IMR-90 (cell line): ENCODE results near the gene ITGB5. TPM values are rescaled to one million over a fixed set of nuclear protein-coding genes. Genes with fewer than 3 reads are reported as not detected.
A peak's percentile ranks its signal among the peaks of the same experiment; 100 is the strongest.

ENCODE experiments used
- ATAC-seq: fragments of 200-7000 bp; cut with Tn5 transposase; 2 replicates; pipeline ENCODE4 v1.9.1; 2020; ENCODE audit warnings: low read depth, mild to moderate bottlenecking, moderate library complexity
- BruUV-seq: library from RNA; stranded (reverse); fragments of 400-500 nt; replicated peaks from 2 replicates; lab custom pipeline; 2021; lab: Mats Ljungman, UMichigan
- CTCF ChIA-PET: fragments of 300-600 bp; formaldehyde crosslinking; extraction: SDS; loops from one replicate; lab custom pipeline; 2021; ENCODE audit warnings: antibody characterized with exemption; lab: Yijun Ruan, JAX
- POLR2A ChIA-PET: fragments of 300-600 bp; sonication (Branson Sonifier 250); formaldehyde crosslinking; loops from one replicate; lab custom pipeline; 2022; ENCODE audit warnings: antibody characterized with exemption; ENCODE audit not compliant: unreplicated experiment; lab: Charles Lee
- DNase-seq: peaks from one replicate; pipeline ENCODE4 v3.0.0; 2013
- H2AFZ ChIP-seq: replicated peaks from 2 replicates; pipeline ENCODE3; 2013; ENCODE audit warnings: low read length, mild to moderate bottlenecking; ENCODE audit not compliant: poor library complexity
- H2AK5ac ChIP-seq: 2 replicates; pipeline ENCODE4 v1.6.1; 2013; ENCODE audit warnings: low read depth, low read length, inconsistent platforms
- H2AK9ac ChIP-seq: replicated peaks from 2 replicates; pipeline ENCODE3; 2013; ENCODE audit warnings: mild to moderate bottlenecking, low read depth, low read length, moderate library complexity; ENCODE audit not compliant: poor library complexity
- H2BK120ac ChIP-seq: 2 replicates; pipeline ENCODE4 v1.6.1; 2013; ENCODE audit warnings: low read depth, low read length, inconsistent platforms
- H2BK15ac ChIP-seq: 3 replicates; pipeline ENCODE4 v1.6.1; 2013; ENCODE audit warnings: low read depth, low read length, inconsistent platforms
- H2BK20ac ChIP-seq: 2 replicates; pipeline ENCODE4 v1.6.1; 2013; ENCODE audit warnings: low read depth, mild to moderate bottlenecking, inconsistent platforms, low read length, moderate library complexity
- H2BK5ac ChIP-seq: 2 replicates; pipeline ENCODE4 v1.6.1; 2013; ENCODE audit warnings: mild to moderate bottlenecking, low read depth, low read length, inconsistent platforms; ENCODE audit not compliant: poor library complexity, severe bottlenecking
- H3K14ac ChIP-seq: replicated peaks from 2 replicates; pipeline ENCODE4 v1.6.1; 2013; ENCODE audit warnings: low read depth, low read length, inconsistent platforms
- H3K18ac ChIP-seq: 2 replicates; pipeline ENCODE4 v1.6.1; 2013; ENCODE audit warnings: low read depth, low read length, control low read depth
- H3K23ac ChIP-seq: 2 replicates; pipeline ENCODE4 v1.6.1; 2013; ENCODE audit warnings: low read depth, low read length, inconsistent platforms
- H3K27ac ChIP-seq: 2 replicates; pipeline ENCODE4 v1.5.1; 2013; ENCODE audit warnings: mild to moderate bottlenecking, control low read depth, low read length; ENCODE audit not compliant: insufficient read depth
- H3K27me3 ChIP-seq: 2 replicates; pipeline ENCODE4 v1.6.1; 2013; ENCODE audit warnings: low read length; ENCODE audit not compliant: control insufficient read depth, insufficient read depth
- H3K36me3 ChIP-seq: 2 replicates; pipeline ENCODE4 v1.6.1; 2013; ENCODE audit warnings: low read length, mixed read lengths; ENCODE audit not compliant: control insufficient read depth, insufficient read depth
- H3K4ac ChIP-seq: 2 replicates; pipeline ENCODE4 v1.6.1; 2013; ENCODE audit warnings: low read depth, low read length, inconsistent platforms
- H3K4me1 ChIP-seq: 2 replicates; pipeline ENCODE4 v1.6.1; 2013; ENCODE audit warnings: low read length, mixed read lengths; ENCODE audit not compliant: control insufficient read depth, insufficient read depth
- H3K4me2 ChIP-seq: 2 replicates; pipeline ENCODE4 v1.6.1; 2013; ENCODE audit warnings: low read depth, mild to moderate bottlenecking, control low read depth, low read length, moderate library complexity
- H3K4me3 ChIP-seq: 2 replicates; pipeline ENCODE4 v1.5.1; 2013; ENCODE audit warnings: low read depth, mild to moderate bottlenecking, control low read depth, low read length, moderate library complexity; ENCODE audit not compliant: insufficient read depth
- H3K56ac ChIP-seq: 2 replicates; pipeline ENCODE4 v1.6.1; 2013; ENCODE audit warnings: low read length, inconsistent platforms; ENCODE audit not compliant: insufficient read depth; ENCODE audit errors: extremely low read depth
- H3K79me1 ChIP-seq, 2 experiments: 2 replicates each; pipeline ENCODE4 v1.6.1; 2013; ENCODE audit warnings: low read length in 2 of 2, inconsistent platforms in 1 of 2, low read depth in 1 of 2
- H3K9ac ChIP-seq: 2 replicates; pipeline ENCODE4 v1.6.1; 2013; ENCODE audit warnings: low read depth, low read length, control low read depth
- H3K9me1 ChIP-seq: 2 replicates; pipeline ENCODE4 v1.6.1; 2013; ENCODE audit warnings: low read length, inconsistent platforms; ENCODE audit not compliant: insufficient read depth
- H3K9me3 ChIP-seq: 2 replicates; pipeline ENCODE4 v1.6.1; 2013; ENCODE audit warnings: low read length; ENCODE audit not compliant: control insufficient read depth, insufficient read depth
- H4K20me1 ChIP-seq: 2 replicates; pipeline ENCODE4 v1.6.1; 2013; ENCODE audit warnings: low read length, inconsistent platforms; ENCODE audit not compliant: insufficient read depth
- H4K5ac ChIP-seq: 2 replicates; pipeline ENCODE4 v1.6.1; 2013; ENCODE audit warnings: mild to moderate bottlenecking, low read depth, low read length, control low read depth
- H4K8ac ChIP-seq, 2 experiments: 2 replicates each; pipeline ENCODE4 v1.6.1; 2013; ENCODE audit warnings: low read depth in 2 of 2, low read length in 2 of 2, control low read depth in 1 of 2, inconsistent platforms in 1 of 2
- H4K91ac ChIP-seq: 2 replicates; pipeline ENCODE4 v1.6.1; 2013; ENCODE audit warnings: low read depth, low read length, inconsistent platforms; ENCODE audit not compliant: insufficient read depth
- BHLHE40 ChIP-seq: fragments of 150-350 bp; IDR thresholded peaks from 2 replicates; pipeline ENCODE4 v1.6.1; 2016; ENCODE audit warnings: mild to moderate bottlenecking, low read depth, low read length
- FOS ChIP-seq: fragments of 150-350 bp; IDR thresholded peaks from 2 replicates; pipeline ENCODE4 v1.6.1; 2016; ENCODE audit warnings: low read depth, low read length
- MAFK ChIP-seq: IDR thresholded peaks from 2 replicates; pipeline ENCODE4 v1.6.1; 2012; ENCODE audit warnings: low read depth, low read length, improper control_type of control experiment
- MAZ ChIP-seq: IDR thresholded peaks from 2 replicates; pipeline ENCODE4 v1.6.1; 2012; ENCODE audit warnings: low read depth, mild to moderate bottlenecking, low read length, improper control_type of control experiment, moderate library complexity, borderline replicate concordance
- MXI1 ChIP-seq: IDR thresholded peaks from 2 replicates; pipeline ENCODE4 v1.6.1; 2012; ENCODE audit warnings: low read depth, mild to moderate bottlenecking, low read length, moderate library complexity, borderline replicate concordance
- POLR2A ChIP-seq: IDR thresholded peaks from 2 replicates; pipeline ENCODE4 v1.6.1; 2012; ENCODE audit warnings: mild to moderate bottlenecking, low read depth, low read length
- RAD21 ChIP-seq: IDR thresholded peaks from 2 replicates; pipeline ENCODE4 v1.6.1; 2012; ENCODE audit warnings: low read length, improper control_type of control experiment
- SMC3 ChIP-seq: fragments of 150-350 bp; IDR thresholded peaks from 2 replicates; pipeline ENCODE4 v1.6.1; 2016; ENCODE audit warnings: low read depth, mild to moderate bottlenecking, antibody characterized with exemption, low read length, moderate library complexity
- USF2 ChIP-seq: fragments of 150-350 bp; IDR thresholded peaks from 2 replicates; pipeline ENCODE4 v1.6.1; 2017; ENCODE audit warnings: mild to moderate bottlenecking, antibody characterized with exemption, low read length, low read depth
- WGBS, 2 experiments: methylation state at CpG; one replicate each; pipeline versions ENCODE4 v1.1.5 to v1.1.7; 2013; ENCODE audit warnings: missing lambda C conversion rate in 2 of 2; ENCODE audit not compliant: insufficient read length in 1 of 2; ENCODE audit errors: extremely low coverage in 2 of 2; 5-methylcytosine and 5-hydroxymethylcytosine counted together
- dilution Hi-C: fragments of 300-500 bp; cut with HindIII; formaldehyde crosslinking; loops from one replicate; pipeline ENCODE4 v1.14.3; 2018; ENCODE audit warnings: low sequenced_read_pairs; ENCODE audit not compliant: unreplicated experiment
- in situ Hi-C: fragments of 300-500 bp; cut with MboI; formaldehyde crosslinking; loops from 3 replicates; pipeline ENCODE4 v1.14.3; 2019; ENCODE audit warnings: low sequenced_read_pairs, inconsistent platforms, mixed read lengths
- intact Hi-C: fragments of 100-400 bp; cut with micrococcal nuclease; formaldehyde crosslinking; loops from 2 replicates; pipeline ENCODE4 v1.10.0; 2022
- polyA plus RNA-seq, 3 experiments: library from polyadenylated mRNA; depleted of rRNA; stranded (reverse); fragments of >200 nt; gene quantifications; 2 replicates each; pipeline ENCODE4 v1.2.3, GENCODE V29; 2012; ENCODE audit warnings: low replicate concordance in 1 of 3
- total RNA-seq: library from RNA; depleted of rRNA; stranded (reverse); fragments of >200 nt; gene quantifications from 2 replicates; pipeline ENCODE4 v1.2.3, GENCODE V29; 2012

Gene ITGB5
- total and polyA plus RNA-seq, 2 of the 4 experiments (the other 2 are of a cell fraction): 85.0 to 101 TPM

- peak; percentile 99 for TF ChIP-seq SMC3
- peak; percentile 39; the same call in 1 of the 2 replicates for TF ChIP-seq POLR2A
- TF ChIP-seq RAD21: peak; percentile 98
Observed at GRCh38 chr3:124761250-124761796, 125.8 kb downstream of the ITGB5 start (continued).

- H3K4me2 ChIP-seq: no peak overlapping the region
- dilution Hi-C loops: loop anchor here (25.0 kb wide), 1 partner anchor 127 kb away; the partner anchor contains the start of gene ITGB5
- ChIA-PET CTCF (interaction anchor here (0.5 to 1.8 kb wide), 24 partner anchors 11 to 829 kb away, joined by 3 to 27 read pairs (median 4); no protein-coding TSS in a partner anchor), POLR2A (no interaction called here)
- ATAC-seq: peak; percentile 82
- no peak overlapping the region for H4K91ac ChIP-seq
- BruUV-seq: no TSS peak
- no peak overlapping the region for H4K5ac ChIP-seq
- H2BK15ac ChIP-seq: no peak overlapping the region
- peaks cover 27% of the 10 kb centered on the region for H3K36me3 ChIP-seq
- H3K9me1 ChIP-seq: 0 out of 2 replicates have a peak, but pooled peaks cover 2% of the 10 kb centered on the region
- no peak for TF ChIP-seq BHLHE40
- TF ChIP-seq RAD21: no peak
- TF ChIP-seq POLR2A: no peak
- TF ChIP-seq MXI1: no peak
- no peak for TF ChIP-seq MAZ
- no peak for TF ChIP-seq USF2
- TF ChIP-seq FOS: no peak
- TF ChIP-seq MAFK: no peak
- H4K20me1 ChIP-seq: 0 out of 2 replicates have a peak, but pooled peaks cover 4% of the 10 kb centered on the region
- peaks cover 7% of the 10 kb centered on the region for H3K4me1 ChIP-seq
- no peak overlapping the region for H3K56ac ChIP-seq
- H3K9ac ChIP-seq: no peak overlapping the region
- H2AFZ ChIP-seq: peak overlapping the region; percentile 51
- no peak overlapping the region for H2AK9ac ChIP-seq
- no peak overlapping the region for H4K8ac ChIP-seq
- no peak overlapping the region for H3K27ac ChIP-seq
- H3K27me3 ChIP-seq: no peaks in the 10 kb centered on the region
- H3K4me3 ChIP-seq: no peak overlapping the region
- WGBS, 2 experiments: no CpG with 5 or more reads among the region's 2 CpGs
- H3K23ac ChIP-seq: no peak overlapping the region
- no peaks in the 10 kb centered on the region; a peak in 1 of 4 replicates for H3K79me1 ChIP-seq
- no peak overlapping the region for H2AK5ac ChIP-seq
- intact Hi-C loops: loop anchor here (2.0 to 5.0 kb wide), 5 partner anchors 127 to 827 kb away; partner anchors contain the start of gene ITGB5
- no peak overlapping the region for H2BK120ac ChIP-seq
- peak overlapping the region; percentile 60; the same call in 1 of the 2 replicates for H3K4ac ChIP-seq
- DNase-seq: peak; percentile 75
- no peak overlapping the region for H3K14ac ChIP-seq
- H3K18ac ChIP-seq: no peak overlapping the region
- in situ Hi-C loops: loop anchor here (5.0 to 10.0 kb wide), 2 partner anchors 142 to 674 kb away; no protein-coding TSS in a partner anchor
- peak overlapping the region; percentile 62; the same call in 1 of the 2 replicates for H2BK20ac ChIP-seq
- no peak overlapping the region for H2BK5ac ChIP-seq
- no peaks in the 10 kb centered on the region for H3K9me3 ChIP-seq
Observed at GRCh38 chr3:124760601-124761000, 126.6 kb downstream of the ITGB5 start.
